Activated CD8-positive, alpha-beta T cell treated with anti-CD3 and anti-CD28 coated beads for 36 hours (primary cell): Measurements from ENCODE around the gene ERBB4. TPM values are rescaled to one million over a fixed set of nuclear protein-coding genes. Genes with fewer than 3 reads are reported as not detected.

Experiments used
- ATAC-seq: fragments of 200-7000 bp; cut with Tn5 transposase; one replicate; pipeline ENCODE4 v1.10.0; 2021; ENCODE audit warnings: mild to moderate bottlenecking, moderate library complexity
- CTCF ChIA-PET: fragments of 350-600 bp; sonication (Branson Sonifier 250); formaldehyde crosslinking; loops from one replicate; lab custom pipeline; 2021; ENCODE audit warnings: antibody characterized with exemption; lab: Charles Lee
- POLR2A ChIA-PET: fragments of 350-600 bp; sonication (Branson Sonifier 250); formaldehyde crosslinking; loops from one replicate; lab custom pipeline; 2021; ENCODE audit warnings: antibody characterized with exemption; lab: Charles Lee
- DNase-seq: peaks from one replicate; pipeline ENCODE4 v3.0.0-alpha.2; 2020
- H3K27ac Mint-ChIP-seq: one replicate; pipeline ENCODE4 v1.8.0; 2021; ENCODE audit warnings: mild to moderate bottlenecking, mixed read lengths
- H3K27me3 Mint-ChIP-seq: one replicate; pipeline ENCODE4 v1.8.0; 2021; ENCODE audit warnings: mixed read lengths
- H3K36me3 Mint-ChIP-seq: one replicate; pipeline ENCODE4 v1.8.0; 2021; ENCODE audit warnings: low read depth, mixed read lengths
- H3K4me1 Mint-ChIP-seq: one replicate; pipeline ENCODE4 v1.8.0; 2021; ENCODE audit warnings: low read depth, mixed read lengths
- H3K4me3 Mint-ChIP-seq: one replicate; pipeline ENCODE4 v1.8.0; 2021; ENCODE audit warnings: mild to moderate bottlenecking, moderate library complexity, mixed read lengths
- H3K9me3 Mint-ChIP-seq: one replicate; pipeline ENCODE4 v1.8.0; 2021; ENCODE audit warnings: mixed read lengths
- CTCF ChIP-seq: fragments of 200-600 bp; IDR thresholded peaks from one replicate; pipeline ENCODE4 v1.8.0; 2022; ENCODE audit warnings: antibody characterized with exemption, mild to moderate bottlenecking
- intact Hi-C: fragments of 100-400 bp; cut with micrococcal nuclease; formaldehyde crosslinking; loops from one replicate; pipeline ENCODE4 v1.10.0; 2022
- total RNA-seq, 2 experiments: library from RNA; stranded (reverse); gene quantifications; one replicate each; pipeline ENCODE4 v1.2.3, GENCODE V29; 2021

Gene ERBB4
- total RNA-seq, 2 experiments from 2014 or later: not detected

GRCh38 chr2:211514049-211514448, 1024.6 kb downstream of the ERBB4 start:
- Mint-ChIP-seq H3K9me3 (peaks cover 2% of the 10 kb centered on the region), H3K36me3 (no peaks in the 10 kb centered on the region), H3K27ac (no peak overlapping the region), H3K4me1 (no peaks in the 10 kb centered on the region), H3K27me3 (no peaks in the 10 kb centered on the region), H3K4me3 (no peak overlapping the region)
- intact Hi-C loops: no loop called here
- no peak for ATAC-seq
- TF ChIP-seq CTCF: no peak
- POLR2A ChIA-PET: no interaction called here
- CTCF ChIA-PET: no interaction called here
- DNase-seq: no peak

- DNase-seq (no peak), ATAC-seq (no peak)
- Mint-ChIP-seq H3K9me3 (peaks cover 2% of the 10 kb centered on the region), H3K27ac (no peak overlapping the region), H3K36me3 (no peaks in the 10 kb centered on the region), H3K4me1 (no peaks in the 10 kb centered on the region), H3K27me3 (no peaks in the 10 kb centered on the region), H3K4me3 (no peak overlapping the region)
- POLR2A ChIA-PET: no interaction called here
- intact Hi-C loops: no loop called here
- CTCF ChIA-PET: no interaction called here
- TF ChIP-seq CTCF: no peak
Observed at GRCh38 chr2:211513446-211513845, 1025.2 kb downstream of the ERBB4 start.

GRCh38 chr2:211512806-211513205, 1025.8 kb downstream of the ERBB4 start:
- DNase-seq (no peak), ATAC-seq (no peak)
- intact Hi-C loops: no loop called here
- H3K4me1 Mint-ChIP-seq: no peaks in the 10 kb centered on the region
- H3K9me3 Mint-ChIP-seq: peaks cover 2% of the 10 kb centered on the region
- H3K36me3 Mint-ChIP-seq: no peaks in the 10 kb centered on the region
- H3K4me3 Mint-ChIP-seq: no peak overlapping the region
- CTCF ChIA-PET: no interaction called here
- H3K27ac Mint-ChIP-seq: no peak overlapping the region
- TF ChIP-seq CTCF: no peak
- POLR2A ChIA-PET: no interaction called here
- no peaks in the 10 kb centered on the region for H3K27me3 Mint-ChIP-seq

GRCh38 chr2:211503856-211504255, 1034.7 kb downstream of the ERBB4 start:
- CTCF ChIA-PET: no interaction called here
- DNase-seq: peak; percentile 7
- H3K4me1 Mint-ChIP-seq: no peaks in the 10 kb centered on the region
- POLR2A ChIA-PET: no interaction called here
- TF ChIP-seq CTCF: peak; percentile 48
- H3K4me3 Mint-ChIP-seq: no peak overlapping the region
- no peaks in the 10 kb centered on the region for H3K27me3 Mint-ChIP-seq
- H3K36me3 Mint-ChIP-seq: no peaks in the 10 kb centered on the region
- intact Hi-C loops: no loop called here
- no peak overlapping the region for H3K27ac Mint-ChIP-seq
- ATAC-seq: no peak
- peaks cover 8% of the 10 kb centered on the region for H3K9me3 Mint-ChIP-seq

- ChIA-PET CTCF (no interaction called here), POLR2A (no interaction called here)
- intact Hi-C loops: no loop called here
- no peaks in the 10 kb centered on the region for H3K27me3 Mint-ChIP-seq
- TF ChIP-seq CTCF: no peak
- ATAC-seq (no peak), DNase-seq (no peak)
- H3K27ac Mint-ChIP-seq: no peak overlapping the region
- peaks cover 8% of the 10 kb centered on the region for H3K9me3 Mint-ChIP-seq
- H3K36me3 Mint-ChIP-seq: no peaks in the 10 kb centered on the region
- H3K4me1 Mint-ChIP-seq: no peaks in the 10 kb centered on the region
- no peak overlapping the region for H3K4me3 Mint-ChIP-seq
Observed at GRCh38 chr2:211503198-211503597, 1035.4 kb downstream of the ERBB4 start.
